SK-N-SH (cell line): ENCODE data around the gene SRPK1. TPM values are rescaled to one million over a fixed set of nuclear protein-coding genes. Genes with fewer than 3 reads are reported as not detected.

Experiments
- CTCF ChIA-PET: fragments of 300-600, 350-600 bp; formaldehyde crosslinking; extraction: SDS; loops from one replicate; lab custom pipeline; 2021; lab: Yijun Ruan, JAX
- POLR2A ChIA-PET: fragments of 350-600 bp; sonication (Branson Sonifier 250); formaldehyde crosslinking; extraction: SDS; loops from one replicate; lab custom pipeline; 2020; ENCODE audit warnings: antibody characterized with exemption, inconsistent platforms; lab: Yijun Ruan, JAX
- DNase-seq: peaks from one replicate; pipeline ENCODE4 v3.0.0; 2012
- H2AFZ ChIP-seq: fragments of 200-600 bp; sonication (generic); 2 replicates; pipeline ENCODE4 v1.8.1; 2016; ENCODE audit warnings: antibody characterized with exemption, mild to moderate bottlenecking, low read depth
- H3F3A ChIP-seq: fragments of 200-600 bp; sonication (generic); replicated peaks from 2 replicates; pipeline ENCODE3; 2016; ENCODE audit warnings: antibody characterized with exemption, mild to moderate bottlenecking; ENCODE audit not compliant: insufficient read depth
- H3K27ac ChIP-seq, 2 experiments: fragments of 200-500 bp in 1 of 2; fragments of 200-600 bp in 1 of 2; sonication (Bioruptor generic) in 1 of 2; sonication (generic), shearing (Covaris generic) in 1 of 2; 2 replicates each; pipeline versions ENCODE4 v1.5.1 to v1.6.1; 2014 to 2016; ENCODE audit warnings: low read depth in 2 of 2, inconsistent platforms in 1 of 2, low read length in 1 of 2, mild to moderate bottlenecking in 1 of 2, mixed read lengths in 1 of 2
- H3K27me3 ChIP-seq: fragments of 200-600 bp; sonication (generic), shearing (Covaris generic); 2 replicates; pipeline ENCODE4 v1.6.1; 2016; ENCODE audit warnings: mixed run types; ENCODE audit not compliant: insufficient read depth
- H3K36me3 ChIP-seq, 2 experiments: fragments of 200-500 bp in 1 of 2; fragments of 200-600 bp in 1 of 2; sonication (Bioruptor generic) in 1 of 2; sonication (generic) in 1 of 2; replicated peaks in 1 of 2; 2 replicates each; pipeline versions ENCODE3 to v1.5.1; 2014 to 2016; ENCODE audit warnings: low read length in 1 of 2, mild to moderate bottlenecking in 1 of 2; ENCODE audit not compliant: insufficient read depth in 2 of 2, control insufficient read depth in 1 of 2
- H3K4me1 ChIP-seq, 2 experiments: fragments of 200-500 bp in 1 of 2; fragments of 200-600 bp in 1 of 2; sonication (Bioruptor generic) in 1 of 2; sonication (generic), shearing (Covaris generic) in 1 of 2; 2 replicates each; pipeline versions ENCODE4 v1.5.1 to v1.6.1; 2014 to 2016; ENCODE audit warnings: low read depth in 1 of 2, low read length in 1 of 2, mixed run types in 1 of 2; ENCODE audit not compliant: insufficient read depth in 2 of 2, control insufficient read depth in 1 of 2
- H3K4me2 ChIP-seq: fragments of 200-600 bp; sonication (generic), shearing (Covaris generic); 2 replicates; pipeline ENCODE4 v1.6.1; 2017; ENCODE audit warnings: mixed run types
- H3K4me3 ChIP-seq, 2 experiments: fragments of 200-500 bp in 1 of 2; fragments of 200-600 bp in 1 of 2; sonication (Bioruptor generic) in 1 of 2; sonication (generic), shearing (Covaris generic) in 1 of 2; 2 replicates each; pipeline versions ENCODE4 v1.5.1 to v1.8.1; 2014 to 2016; ENCODE audit warnings: low read depth in 2 of 2, inconsistent platforms in 1 of 2, low read length in 1 of 2, mild to moderate bottlenecking in 1 of 2, mixed read lengths in 1 of 2, moderate library complexity in 1 of 2
- H3K79me2 ChIP-seq: fragments of 200-600 bp; sonication (generic); 2 replicates; pipeline ENCODE4 v1.8.1; 2017; ENCODE audit warnings: mild to moderate bottlenecking; ENCODE audit not compliant: insufficient read depth
- H3K9ac ChIP-seq: fragments of 200-600 bp; sonication (generic); 2 replicates; pipeline ENCODE4 v1.6.1; 2017; ENCODE audit warnings: mixed run types
- H3K9me2 ChIP-seq: fragments of 200-600 bp; sonication (generic); 2 replicates; pipeline ENCODE4 v1.6.1; 2017; ENCODE audit warnings: mixed run types
- H3K9me3 ChIP-seq: fragments of 200-600 bp; sonication (generic); 2 replicates; pipeline ENCODE4 v1.6.1; 2017; ENCODE audit warnings: mixed run types, mild to moderate bottlenecking, moderate library complexity
- H4K20me1 ChIP-seq: fragments of 200-600 bp; sonication (generic); 2 replicates; pipeline ENCODE4 v1.6.1; 2017; ENCODE audit warnings: mild to moderate bottlenecking, mixed run types; ENCODE audit not compliant: insufficient read depth
- CTCF ChIP-seq: fragments of 200-600 bp; sonication (generic); IDR thresholded peaks from 2 replicates; pipeline ENCODE4 v1.6.1; 2017; ENCODE audit warnings: antibody characterized with exemption, mild to moderate bottlenecking, moderate library complexity
- MAX ChIP-seq: IDR thresholded peaks from 2 replicates; pipeline ENCODE4 v1.4.0; 2012; ENCODE audit warnings: low read depth
- NRF1 ChIP-seq: IDR thresholded peaks from 2 replicates; pipeline ENCODE4 v1.6.1; 2012; ENCODE audit warnings: low read depth, mild to moderate bottlenecking, low read length
- POLR2AphosphoS5 ChIP-seq: IDR thresholded peaks from 2 replicates; pipeline ENCODE4 v1.6.1; 2012; ENCODE audit warnings: low read depth, low read length
- RAD21 ChIP-seq: IDR thresholded peaks from 2 replicates; pipeline ENCODE4 v1.6.1; 2012; ENCODE audit warnings: mild to moderate bottlenecking, low read length
- RCOR1 ChIP-seq: fragments of 150-350 bp; IDR thresholded peaks from 2 replicates; pipeline ENCODE4 v1.6.1; 2017; ENCODE audit warnings: antibody characterized with exemption, low read length
- SIN3A ChIP-seq: IDR thresholded peaks from 2 replicates; pipeline ENCODE4 v1.6.1; 2012; ENCODE audit warnings: low read depth, mild to moderate bottlenecking, low read length, moderate library complexity, borderline replicate concordance
- SMC3 ChIP-seq: IDR thresholded peaks from 2 replicates; pipeline ENCODE4 v1.6.1; 2012; ENCODE audit warnings: low read depth, low read length, improper control_type of control experiment
- WGBS: methylation state at CpG from one replicate; pipeline ENCODE4 v1.1.6; 2017; ENCODE audit warnings: low lambda C conversion rate; 5-methylcytosine and 5-hydroxymethylcytosine counted together
- polyA plus RNA-seq, 3 experiments: library from polyadenylated mRNA; depleted of rRNA; stranded (reverse); fragments of >200 nt; gene quantifications; 2 replicates each; pipeline ENCODE4 v1.2.3, GENCODE V29; 2012

Gene SRPK1
- polyA plus RNA-seq, 1 of the 3 experiments (the other 2 are of a cell fraction), result 10.6 TPM

GRCh38 chr6:35954333-35954732 is 33.4 kb upstream of the SRPK1 start:
- H3K4me2 ChIP-seq, result no peak overlapping the region
- TF ChIP-seq RAD21 (no peak), SIN3A (no peak), RCOR1 (no peak), CTCF (no peak), POLR2AphosphoS5 (no peak), SMC3 (no peak)
- no peak overlapping the region for H2AFZ ChIP-seq
- 92% methylated on average over 7 of the region's 7 CpGs for WGBS
- CTCF ChIA-PET, result interaction anchor here (0.8 to 1.3 kb wide), 3 partner anchors 9 to 406 kb away, joined by 3 read pairs; no protein-coding TSS in a partner anchor
- H3K79me2 ChIP-seq, result no peaks in the 10 kb centered on the region
- no peaks in the 10 kb centered on the region for H3K9me3 ChIP-seq
- H3K4me1 ChIP-seq, result no peaks in the 10 kb centered on the region
- H3F3A ChIP-seq, result no peaks in the 10 kb centered on the region
- POLR2A ChIA-PET, result no interaction called here
- no peaks in the 10 kb centered on the region for H3K9me2 ChIP-seq
- no peaks in the 10 kb centered on the region for H3K36me3 ChIP-seq
- DNase-seq, result no peak
- H3K27me3 ChIP-seq, result peaks cover 8% of the 10 kb centered on the region; the same call in 1 of the 2 replicates
- no peaks in the 10 kb centered on the region for H4K20me1 ChIP-seq
- no peak overlapping the region for H3K27ac ChIP-seq
- no peak overlapping the region for H3K4me3 ChIP-seq
- H3K9ac ChIP-seq, result no peak overlapping the region

GRCh38 chr6:35948725-35949124 is 27.8 kb upstream of the SRPK1 start:
- no peaks in the 10 kb centered on the region for H3K9me2 ChIP-seq
- H3K9me3 ChIP-seq, result no peaks in the 10 kb centered on the region
- no peaks in the 10 kb centered on the region for H3K79me2 ChIP-seq
- no peak for DNase-seq
- H4K20me1 ChIP-seq, result no peaks in the 10 kb centered on the region
- no peak overlapping the region for H3K4me3 ChIP-seq
- WGBS, result 90% methylated on average over 1 of the region's 1 CpG
- H3K27me3 ChIP-seq, result no peaks in the 10 kb centered on the region
- H3K4me2 ChIP-seq, result no peak overlapping the region
- POLR2A ChIA-PET, result no interaction called here
- no peak overlapping the region for H3K27ac ChIP-seq
- no peaks in the 10 kb centered on the region for H3K36me3 ChIP-seq
- no peak overlapping the region for H2AFZ ChIP-seq
- CTCF ChIA-PET, result no interaction called here
- H3K9ac ChIP-seq, result no peak overlapping the region
- H3K4me1 ChIP-seq, result no peaks in the 10 kb centered on the region
- TF ChIP-seq MAX (no peak), NRF1 (no peak), CTCF (peak; percentile 34)
- no peaks in the 10 kb centered on the region for H3F3A ChIP-seq
